Activated gamma-delta T cell treated with Interleukin-2 at 50 U/mL for 16 hours (primary cell): ENCODE measurements around the gene CALML6.
A peak's percentile ranks its signal among the peaks of the same experiment; 100 is the strongest.

Source experiments
- DNase-seq: peaks from one replicate; pipeline ENCODE4 v3.0.0-alpha.2; 2020

The CALML6 gene

GRCh38 chr1:1946540-1946939, 31.5 kb downstream of the CALML6 start:
- no peak for DNase-seq

DNA sequence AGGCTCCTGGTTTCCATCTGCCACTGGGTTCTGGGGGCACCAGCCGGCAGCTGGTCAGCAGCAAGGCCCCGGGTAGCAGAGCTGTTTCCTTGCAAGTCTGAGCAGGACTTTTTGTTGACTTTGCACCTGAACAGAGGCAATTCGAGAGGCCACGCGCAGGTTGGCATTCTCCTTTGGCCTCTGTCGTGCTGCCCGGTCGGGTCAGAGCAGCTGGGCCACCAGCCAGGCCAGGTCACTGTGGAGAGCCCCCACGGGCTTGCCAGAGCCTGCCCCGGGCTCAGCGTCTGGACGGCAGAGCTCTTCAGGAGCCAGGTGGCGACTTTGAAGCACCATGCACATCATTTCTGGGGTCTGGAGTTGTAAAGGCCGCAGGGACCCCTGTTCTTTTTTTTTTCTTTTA, 32.4 kb downstream of the CALML6 start:
- no peak for DNase-seq

DNA sequence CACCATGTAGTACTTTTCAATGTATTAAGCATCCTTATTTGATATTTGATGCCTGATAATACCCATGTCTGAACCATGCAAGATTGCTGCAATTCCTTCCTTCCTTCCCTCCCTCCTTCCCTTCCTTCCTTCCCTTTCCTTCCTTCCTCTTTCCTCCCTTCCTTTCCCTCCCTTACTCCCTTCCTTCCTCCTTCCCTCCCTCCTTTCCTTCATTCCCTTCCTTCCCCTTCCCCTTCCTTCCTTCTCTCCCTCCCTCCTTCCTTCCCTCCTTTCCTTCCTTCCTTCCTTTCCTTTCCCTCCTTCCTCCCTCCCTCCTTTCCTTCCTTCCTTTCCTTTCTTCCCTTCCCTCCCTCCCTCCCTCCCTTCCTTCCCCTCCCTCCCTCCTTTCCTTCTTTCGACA, 33.7 kb downstream of the CALML6 start:
- no peak for DNase-seq

DNA sequence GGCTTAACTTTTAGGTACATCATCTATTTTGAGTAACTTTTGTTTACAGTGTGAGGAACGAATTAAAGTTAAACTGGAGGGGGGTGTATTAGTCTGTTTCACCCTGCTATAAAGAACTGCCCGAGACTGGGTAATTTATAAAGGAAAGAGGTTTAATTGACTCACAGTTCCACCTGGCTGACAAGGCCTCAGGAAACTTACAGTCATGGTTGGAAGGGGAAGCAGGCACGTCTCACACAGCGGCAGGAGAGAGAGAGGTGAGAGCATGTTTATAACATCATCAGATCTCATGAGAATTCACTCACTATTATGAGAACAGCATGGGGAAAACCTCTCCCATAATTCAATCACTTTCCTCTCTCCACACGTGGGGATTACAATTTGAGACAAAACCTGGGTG, 35.9 kb downstream of the CALML6 start:
- no peak for DNase-seq

DNA sequence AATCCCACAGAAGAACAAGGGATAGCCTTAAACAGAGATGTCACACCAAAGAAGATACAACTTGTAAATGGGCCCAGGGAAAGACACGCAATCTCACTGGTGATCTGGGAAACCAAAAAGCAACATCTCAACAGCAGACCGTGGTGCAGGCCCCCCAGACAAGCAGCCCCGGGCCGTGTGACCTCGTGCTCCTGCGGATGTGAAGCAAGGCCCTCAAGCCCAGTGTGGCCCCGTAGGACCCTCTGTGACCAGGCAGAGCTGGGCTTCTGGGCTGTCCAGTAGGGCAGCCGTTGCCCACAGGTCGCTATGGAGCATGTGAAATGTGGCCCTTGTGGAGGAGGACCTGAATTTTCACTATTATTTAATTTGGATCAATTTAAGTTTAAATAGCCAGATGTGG, 39.0 kb downstream of the CALML6 start:
- DNase-seq = no peak

DNA sequence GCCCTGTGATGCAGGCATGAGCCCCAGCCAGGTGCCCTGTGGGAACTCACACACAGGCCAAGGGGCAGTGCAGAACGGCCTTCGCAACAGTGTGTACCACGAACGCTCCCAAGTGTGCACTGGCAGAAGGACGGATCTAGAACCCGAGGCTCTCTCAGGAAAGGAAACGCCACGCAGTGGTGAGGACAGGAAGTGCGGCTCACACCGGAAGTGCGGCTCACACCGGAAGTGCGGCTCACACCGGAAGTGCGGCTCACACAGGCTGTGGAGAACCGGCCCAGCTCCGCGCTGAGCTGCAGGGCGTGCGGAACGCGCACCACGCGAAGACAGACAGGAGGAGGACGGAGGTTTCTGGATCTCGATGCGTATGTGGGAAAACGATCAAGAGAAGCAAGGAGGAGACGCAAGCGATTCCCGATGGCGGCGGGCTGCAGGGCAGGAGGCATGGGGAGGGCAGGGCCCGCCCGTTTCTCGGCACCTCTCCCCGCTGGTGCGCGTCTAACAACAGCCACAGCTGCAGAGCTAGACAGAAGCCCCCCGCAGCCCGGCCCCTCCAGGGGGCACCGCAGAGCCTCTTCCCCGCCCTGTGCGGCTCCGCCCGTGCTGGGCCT, 39.9 kb downstream of the CALML6 start:
- no peak for DNase-seq

GRCh38 chr1:1955621-1956094, 40.6 kb downstream of the CALML6 start:
- DNase-seq = no peak

DNA sequence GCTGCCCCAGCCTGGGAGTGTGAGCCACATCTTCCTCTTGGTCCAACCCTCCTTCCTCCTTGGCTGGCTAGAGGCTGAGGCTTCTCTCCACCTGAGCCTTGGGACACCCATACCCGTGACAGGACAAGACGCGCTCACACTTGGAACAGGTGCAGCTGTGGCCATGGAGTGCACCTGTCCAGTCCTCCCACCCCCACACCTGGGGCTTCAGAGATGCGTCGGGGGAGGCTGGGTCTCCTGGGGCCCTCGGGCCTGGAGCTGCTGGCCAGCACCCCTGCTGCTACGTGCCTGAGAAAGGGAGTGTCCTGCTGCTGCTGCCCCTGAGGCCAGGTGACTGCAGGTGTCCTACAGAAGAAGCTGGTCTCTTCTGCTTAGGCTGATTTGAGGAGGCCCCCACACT, 41.0 kb downstream of the CALML6 start:
- DNase-seq = no peak

DNA sequence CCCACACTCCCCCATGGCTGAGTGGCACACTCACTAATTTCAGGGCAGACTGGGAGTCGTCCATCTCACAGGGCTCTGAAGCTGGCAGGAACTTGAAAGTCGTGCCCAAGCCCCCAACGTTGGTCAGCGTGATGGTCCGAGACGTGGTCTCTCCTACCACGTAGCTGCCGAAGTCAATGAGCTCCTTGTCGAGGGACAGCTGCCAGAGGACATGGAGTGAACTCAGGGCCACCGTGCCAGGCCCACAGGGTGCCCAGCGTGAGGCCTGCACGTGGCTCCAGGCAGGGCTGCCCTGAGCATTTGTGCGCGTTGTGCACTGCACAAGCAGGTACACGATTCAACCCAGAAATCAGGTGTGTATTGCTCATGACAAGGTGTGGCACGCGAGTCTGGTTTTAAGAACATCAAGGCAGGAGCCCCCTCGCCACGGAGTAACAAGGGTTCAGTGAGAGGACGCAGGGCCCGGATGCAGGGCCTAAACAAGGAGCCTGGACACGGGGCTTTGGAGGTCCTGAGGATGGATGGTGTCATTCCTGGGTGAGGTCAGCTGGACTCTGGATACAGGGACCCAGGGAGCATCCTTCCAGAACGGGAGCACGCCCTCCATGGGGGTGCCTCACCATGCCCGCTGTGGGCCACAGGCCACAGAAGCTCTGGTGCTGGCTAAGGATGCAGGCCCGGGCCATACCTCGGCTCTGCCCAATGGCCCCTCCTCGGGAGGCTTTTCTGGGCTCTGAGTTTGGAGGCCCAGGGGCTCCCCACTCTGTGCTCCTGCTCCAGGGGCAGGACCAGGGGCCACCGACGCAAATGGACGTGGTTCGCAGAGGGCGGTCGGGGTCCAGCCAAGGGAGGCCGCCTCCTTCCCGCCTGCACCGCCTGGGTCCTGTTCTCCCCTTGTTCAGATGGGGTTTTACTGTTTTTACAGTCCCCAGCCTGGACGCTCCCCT, 41.8 kb downstream of the CALML6 start:
- DNase-seq = no peak

DNA sequence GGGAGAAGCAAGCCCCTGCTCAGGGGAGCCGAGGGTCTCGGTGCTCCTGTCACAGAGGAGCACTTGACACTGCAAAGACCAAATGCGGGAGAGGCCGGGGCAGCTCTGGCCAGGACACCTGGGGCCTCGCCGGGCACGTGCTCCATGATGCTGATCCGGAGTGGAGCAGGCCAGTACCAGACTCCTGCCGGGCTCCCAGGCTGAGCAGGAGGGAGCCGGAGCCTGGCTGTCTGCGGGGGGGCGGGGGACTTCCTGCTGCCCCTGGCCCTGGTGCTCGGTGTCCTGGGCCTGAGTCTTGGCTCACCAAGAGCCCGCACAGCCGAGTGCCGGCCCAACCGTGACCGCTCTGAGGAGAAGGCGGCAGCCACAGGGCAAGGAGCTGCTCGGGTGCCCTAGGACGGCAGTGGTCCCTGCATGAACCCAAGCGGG, 42.5 kb downstream of the CALML6 start:
- DNase-seq = no peak

DNA sequence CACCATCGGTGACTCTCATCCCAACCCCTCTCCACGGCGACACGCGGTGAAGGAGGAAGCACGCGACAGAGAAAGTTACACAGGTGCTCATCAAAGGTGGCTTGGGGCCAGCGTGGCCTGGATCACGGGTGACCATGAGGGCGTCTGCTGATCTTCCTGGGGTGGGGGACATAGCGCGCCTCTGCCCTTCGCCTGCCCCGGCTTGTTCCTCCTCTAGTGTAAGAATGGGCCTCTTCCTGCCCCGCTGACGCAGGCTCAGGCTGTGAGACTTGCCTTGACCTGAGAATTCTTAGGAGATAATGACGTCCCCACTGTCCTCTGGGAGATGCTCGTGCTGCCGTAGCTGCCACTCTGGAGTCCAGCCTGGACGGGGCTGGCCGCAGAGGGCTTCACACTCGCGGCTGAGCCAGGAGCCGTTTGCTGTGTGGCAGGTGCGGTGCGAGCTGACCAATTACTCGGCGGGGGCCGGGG, 43.0 kb downstream of the CALML6 start:
- no peak for DNase-seq

GRCh38 chr1:1959459-1959839, 44.4 kb downstream of the CALML6 start:
- no peak for DNase-seq

DNA sequence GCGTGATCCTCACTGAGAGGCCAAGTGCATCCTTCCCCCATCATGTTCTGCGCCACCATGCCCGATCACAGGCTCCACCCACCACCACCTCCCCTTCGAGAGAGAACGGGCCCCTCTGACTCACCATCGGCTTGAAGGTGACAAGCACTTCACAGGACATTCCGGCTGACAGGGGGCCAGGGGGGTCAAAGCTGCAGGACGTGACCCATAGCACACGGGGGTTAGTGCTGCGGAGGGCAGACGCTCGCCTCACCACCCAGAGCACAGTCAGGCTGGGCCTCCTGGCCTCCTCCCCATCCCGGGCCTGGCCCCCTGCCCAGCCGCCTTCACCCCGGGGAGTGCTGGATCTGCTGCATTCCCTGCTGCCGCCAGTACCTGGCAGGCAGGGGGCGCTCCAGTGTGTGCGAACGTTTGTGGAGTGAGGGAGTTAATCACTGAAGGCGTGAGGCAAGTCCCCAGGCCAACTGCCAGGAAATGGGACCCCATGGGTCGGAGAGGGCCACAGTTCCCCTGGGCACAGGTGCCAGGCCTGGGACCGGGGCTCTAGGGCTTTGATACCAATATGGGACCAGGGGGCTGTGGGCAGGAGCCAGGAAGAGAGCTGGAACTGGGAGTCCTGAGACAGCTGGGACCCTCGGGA, 44.9 kb downstream of the CALML6 start:
- peak; percentile 50 for DNase-seq

- no peak for DNase-seq
These were observed 45.6 kb downstream of the CALML6 start for GRCh38 chr1:1960480-1961196.

GRCh38 chr1:1962752-1963151, 47.7 kb downstream of the CALML6 start:
- no peak for DNase-seq

- no peak for DNase-seq
These were observed 48.5 kb downstream of the CALML6 start for GRCh38 chr1:1963570-1963969.

DNA sequence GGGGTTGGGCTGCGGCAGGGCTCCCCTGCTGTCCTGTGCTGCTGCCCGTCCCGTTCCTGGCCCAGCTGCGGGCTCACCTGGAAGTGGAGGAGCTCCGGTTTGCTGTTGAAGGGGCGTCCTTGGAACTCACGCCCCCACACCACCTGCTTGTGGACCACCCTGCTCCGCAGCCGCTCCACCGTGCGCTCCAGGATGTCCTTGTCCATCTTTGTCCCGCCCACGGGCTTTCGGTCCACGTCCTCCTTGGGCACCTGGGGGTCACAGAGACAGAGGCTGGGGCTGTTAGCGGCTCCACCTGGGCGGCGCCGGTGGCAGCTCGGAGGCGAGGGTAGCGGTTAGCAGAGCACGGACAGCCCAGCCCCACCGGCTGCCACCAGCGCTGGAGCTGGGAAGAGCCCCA, 49.8 kb downstream of the CALML6 start:
- no peak for DNase-seq

DNA sequence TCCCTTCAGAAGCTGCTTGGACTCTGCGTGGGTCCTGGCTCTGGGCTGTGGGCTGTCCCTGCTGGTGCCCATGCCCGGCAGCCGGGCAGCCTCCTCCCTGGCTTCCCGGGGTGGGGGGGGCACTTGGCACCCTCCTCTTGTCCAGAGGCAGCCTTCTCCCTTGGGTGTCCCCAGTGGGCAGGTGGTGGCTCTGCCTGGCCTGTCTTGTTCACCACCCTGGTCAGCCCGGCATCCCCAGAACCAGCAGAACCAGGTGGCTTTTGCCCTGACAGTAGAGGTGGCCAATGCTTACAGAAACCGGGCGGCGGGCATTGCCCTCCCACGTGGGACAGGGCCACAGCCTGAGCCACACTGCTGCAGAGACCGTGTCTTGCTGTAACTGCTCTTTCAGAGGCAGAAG, 50.5 kb downstream of the CALML6 start:
- no peak for DNase-seq

- DNase-seq = no peak
These were observed 51.1 kb downstream of the CALML6 start for GRCh38 chr1:1966071-1966740.
